HepG2 (cell line): ENCODE results near the gene SPON1. TPM values are rescaled to one million over a fixed set of nuclear protein-coding genes. Genes with fewer than 3 reads are reported as not detected.

Experiments used
- AFF4 ChIP-seq: sonication (generic); formaldehyde crosslinking; IDR thresholded peaks from 2 replicates; pipeline ENCODE4 v1.4.0; 2020; ENCODE audit warnings: missing genetic modification reagents
- LCORL ChIP-seq, 2 experiments: fragments of 450-650 bp in 1 of 2; sonication (generic) in 1 of 2; formaldehyde crosslinking in 1 of 2; IDR thresholded peaks; 2 replicates each; pipeline versions ENCODE4 v1.5.0 to v1.6.1; 2017 to 2020; ENCODE audit warnings: antibody characterized with exemption in 1 of 2, missing genetic modification reagents in 1 of 2
- MLLT10 ChIP-seq: sonication (generic); formaldehyde crosslinking; IDR thresholded peaks from 2 replicates; pipeline ENCODE4 v1.4.0; 2020; ENCODE audit warnings: missing genetic modification reagents
- MYPOP ChIP-seq: sonication (generic); formaldehyde crosslinking; IDR thresholded peaks from 2 replicates; pipeline ENCODE4 v1.8.1; 2023; ENCODE audit warnings: mild to moderate bottlenecking, moderate library complexity, missing genetic modification reagents
- NPAS2 ChIP-seq: sonication (generic); formaldehyde crosslinking; IDR thresholded peaks from 2 replicates; pipeline ENCODE4 v1.8.0; 2022; ENCODE audit warnings: mild to moderate bottlenecking, missing genetic modification reagents, borderline replicate concordance
- RAD21 ChIP-seq: fragments of 450-650 bp; formaldehyde crosslinking; IDR thresholded peaks from 2 replicates; pipeline ENCODE4 v1.5.0; 2020; ENCODE audit warnings: mild to moderate bottlenecking
- UBTF ChIP-seq: sonication (generic); formaldehyde crosslinking; IDR thresholded peaks from 2 replicates; pipeline ENCODE4 v1.4.0; 2020; ENCODE audit warnings: mild to moderate bottlenecking, missing genetic modification reagents
- ZBTB40 ChIP-seq, 2 experiments: fragments of 450-650 bp in 1 of 2; sonication (generic) in 1 of 2; formaldehyde crosslinking in 1 of 2; IDR thresholded peaks; 2 replicates each; pipeline versions ENCODE4 v1.6.1 to v1.8.0; 2016 to 2022; ENCODE audit warnings: antibody characterized with exemption in 1 of 2, mild to moderate bottlenecking in 1 of 2, missing genetic modification reagents in 1 of 2
- ZNF598 ChIP-seq: sonication (generic); formaldehyde crosslinking; IDR thresholded peaks from 2 replicates; pipeline ENCODE4 v1.5.1; 2020; ENCODE audit warnings: mild to moderate bottlenecking, missing genetic modification reagents, borderline replicate concordance
- polyA plus RNA-seq, 8 experiments: library from polyadenylated mRNA; depleted of rRNA in 3 of 8; stranded (reverse) in 7 of 8; unstranded in 1 of 8; fragments of >200 nt; fragmentation: Illumina TruSeq in 4 of 8; extraction: Trizol in 4 of 8; gene quantifications; 2 replicates each; pipeline versions ENCODE4 v1.2.1 to v1.2.3, GENCODE V29; 2011 to 2016; ENCODE audit warnings: low read depth in 4 of 8, missing spikeins in 1 of 8, mixed read lengths in 1 of 8; ENCODE audit not compliant: insufficient read depth in 1 of 8
- total RNA-seq, 5 experiments: library from RNA; depleted of rRNA; stranded (reverse); fragments of >200 nt; fragmentation: Illumina TruSeq; extraction: Trizol; gene quantifications; 2 replicates each; pipeline ENCODE4 v1.2.3, GENCODE V29; 2016; ENCODE audit warnings: low read depth in 1 of 5

SPON1 gene
- total and polyA plus RNA-seq, 2 of the 13 experiments (the other 11 are each of a cell fraction or from before 2014, with no cell fraction given) = not detected

GRCh38 chr11:14244926-14245325, 282.4 kb downstream of the SPON1 start (continued):
- no peak for TF ChIP-seq MYPOP (CRISPR knock-in tag)
- TF ChIP-seq AFF4 (CRISPR knock-in tag) = no peak
- TF ChIP-seq ZNF598 (CRISPR knock-in tag) = no peak
- TF ChIP-seq RAD21 (CRISPR knock-in tag) = no peak
- TF ChIP-seq NPAS2 = no peak
- no peak for TF ChIP-seq ZBTB40 (IDR thresholded peaks at IDR 0.05)
- TF ChIP-seq ZBTB40 (CRISPR knock-in tag; IDR thresholded peaks at IDR 0.05) = no peak
- no peak for TF ChIP-seq MLLT10 (CRISPR knock-in tag)
- TF ChIP-seq UBTF (CRISPR knock-in tag) = no peak
- no peak for TF ChIP-seq LCORL (IDR thresholded peaks at IDR 0.05)
- TF ChIP-seq LCORL (CRISPR knock-in tag; IDR thresholded peaks at IDR 0.05) = no peak
